Left ventricle myocardium inferior (tissue), 1 donor: ENCODE measurements around the gene DCUN1D2. TPM values are rescaled to one million over a fixed set of nuclear protein-coding genes. Genes with fewer than 3 reads are reported as not detected.
A peak's percentile ranks its signal among the peaks of the same experiment; 100 is the strongest.

Experiments used
- DNase-seq: peaks from one replicate; pipeline ENCODE4 v3.0.0-alpha.2; 2020
- H3K27ac ChIP-seq: fragments of 200-600 bp; replicated peaks from 2 replicates; pipeline ENCODE4 v1.8.0; 2021
- H3K27me3 ChIP-seq: fragments of 200-600 bp; 2 replicates; pipeline ENCODE4 v1.8.0; 2021; ENCODE audit warnings: low read depth
- H3K36me3 ChIP-seq: fragments of 200-600 bp; 2 replicates; pipeline ENCODE4 v1.8.0; 2021
- H3K4me1 ChIP-seq: fragments of 200-600 bp; 2 replicates; pipeline ENCODE4 v1.8.0; 2021
- H3K4me3 ChIP-seq: fragments of 200-600 bp; 2 replicates; pipeline ENCODE4 v1.8.0; 2021; ENCODE audit warnings: mild to moderate bottlenecking, moderate library complexity
- H3K9me3 ChIP-seq: fragments of 200-600 bp; replicated peaks from 2 replicates; pipeline ENCODE4 v1.8.0; 2021
- CTCF ChIP-seq: fragments of 200-600 bp; IDR thresholded peaks from 2 replicates; pipeline ENCODE4 v1.8.0; 2021; ENCODE audit warnings: antibody characterized with exemption, mild to moderate bottlenecking, borderline replicate concordance
- intact Hi-C: fragments of 100-400 bp; cut with micrococcal nuclease; formaldehyde crosslinking; loops from one replicate; pipeline ENCODE4 v1.11.0; 2022
- total RNA-seq: library from RNA; stranded (reverse); fragmentation: NEBNext Ultra II Directional; extraction: Animal tissue kit (Norgen Biotek cat#: 25700); gene quantifications from one replicate; pipeline ENCODE4 v1.2.1, GENCODE V29; 2021
- donor health status: DM: no; HTN: yes; CAD: no; lungs with severe emphysema.

The DCUN1D2 gene
- total RNA-seq, 1 donor from 2014 or later = 196 TPM

GRCh38 chr13:113445791-113446487 is 44.6 kb downstream of the DCUN1D2 start:
- Histone ChIP-seq H3K27me3 (no peaks in the 10 kb centered on the region), H3K36me3 (peaks cover 34% of the 10 kb centered on the region), H3K9me3 (no peaks in the 10 kb centered on the region), H3K4me1 (peaks cover 55% of the 10 kb centered on the region), H3K4me3 (peak overlapping the region; percentile 30), H3K27ac (peak overlapping the region; percentile 20)
- no peak for DNase-seq
- no peak for TF ChIP-seq CTCF
- intact Hi-C loops = no loop called here

DNA sequence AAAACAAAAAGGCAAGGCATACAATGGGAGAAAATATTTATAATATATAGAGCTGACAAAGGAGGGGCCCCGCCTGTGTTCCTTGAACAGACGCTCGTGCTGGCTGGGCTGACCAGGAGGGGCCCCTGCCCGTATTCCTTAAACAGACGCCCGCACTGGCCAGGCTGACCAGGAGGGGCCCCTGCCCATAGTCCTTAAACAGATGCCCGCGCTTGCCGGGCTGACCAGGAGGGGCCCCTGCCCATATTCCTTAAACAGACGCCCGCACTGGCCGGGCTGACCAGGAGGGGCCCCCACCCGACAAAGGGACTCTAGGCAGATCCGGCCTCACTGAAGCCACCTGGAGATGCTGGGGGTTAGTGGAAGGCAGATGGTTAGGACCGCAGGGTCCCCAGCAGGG is 46.5 kb downstream of the DCUN1D2 start:
- Histone ChIP-seq H3K27me3 (no peaks in the 10 kb centered on the region), H3K36me3 (peaks cover 50% of the 10 kb centered on the region), H3K4me3 (no peak overlapping the region), H3K9me3 (no peaks in the 10 kb centered on the region), H3K27ac (no peak overlapping the region), H3K4me1 (peaks cover 43% of the 10 kb centered on the region)
- intact Hi-C loops = no loop called here
- no peak for DNase-seq
- TF ChIP-seq CTCF = no peak

DNA sequence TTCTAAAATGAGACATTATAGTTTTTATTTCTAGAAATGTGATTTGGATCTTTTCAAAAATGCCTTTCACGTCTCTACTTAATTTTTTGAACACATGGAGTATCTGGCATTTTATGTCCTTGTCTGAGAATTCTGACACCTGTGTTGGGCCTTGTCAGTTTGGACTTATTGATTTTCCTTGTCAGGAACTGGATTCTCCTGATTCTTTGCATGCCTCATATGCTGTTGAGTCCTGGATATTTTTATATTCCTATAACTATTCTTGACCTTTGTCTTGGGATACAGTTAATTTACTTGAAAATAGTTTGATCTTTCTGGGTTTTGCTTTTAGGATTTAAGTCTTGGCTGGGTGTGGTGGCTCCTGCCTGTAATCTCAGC is 47.5 kb downstream of the DCUN1D2 start:
- DNase-seq = no peak
- intact Hi-C loops = no loop called here
- H3K4me1 ChIP-seq = peaks cover 32% of the 10 kb centered on the region
- no peaks in the 10 kb centered on the region for H3K27me3 ChIP-seq
- H3K9me3 ChIP-seq = no peaks in the 10 kb centered on the region
- no peak for TF ChIP-seq CTCF
- no peak overlapping the region for H3K4me3 ChIP-seq
- no peak overlapping the region for H3K27ac ChIP-seq
- peaks cover 60% of the 10 kb centered on the region for H3K36me3 ChIP-seq

DNA sequence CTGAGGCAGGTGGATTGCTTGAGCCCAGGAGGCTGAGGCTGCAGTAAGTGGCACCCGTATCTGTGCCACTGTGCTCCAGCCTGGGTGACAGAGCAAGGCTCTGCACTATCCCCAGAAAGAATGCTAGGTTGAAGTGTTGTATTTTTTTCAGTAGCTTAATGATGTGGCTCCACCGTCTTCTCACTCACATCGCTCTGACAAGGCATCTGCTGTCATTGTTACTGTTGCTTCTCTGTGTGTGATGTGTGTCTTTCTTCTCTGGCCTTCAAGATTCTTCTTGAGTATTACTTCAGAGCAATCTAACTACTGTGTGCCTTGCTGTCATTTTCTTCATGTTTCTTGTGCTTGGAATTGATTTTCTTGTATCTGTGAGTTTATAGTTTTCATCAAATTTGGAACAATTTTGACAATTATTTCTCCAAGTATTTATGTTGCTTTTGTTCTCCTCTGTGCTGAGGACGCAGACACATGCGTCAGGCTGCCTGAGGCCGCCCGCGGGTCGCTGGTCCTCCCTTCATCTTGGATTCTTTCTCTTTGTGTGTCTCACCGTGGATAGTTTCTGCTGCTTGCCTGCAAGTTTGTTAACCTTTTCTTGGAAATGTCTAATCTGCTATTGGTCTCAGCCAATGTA is 48.0 kb downstream of the DCUN1D2 start:
- Histone ChIP-seq H3K36me3 (peaks cover 62% of the 10 kb centered on the region), H3K4me3 (no peak overlapping the region)

GRCh38 chr13:113441661-113442060 is 48.9 kb downstream of the DCUN1D2 start:
- no peak for DNase-seq

More for the DNA sequence above, 48.0 kb downstream of the DCUN1D2 start:
- H3K27me3 ChIP-seq = no peaks in the 10 kb centered on the region
- peaks cover 27% of the 10 kb centered on the region for H3K4me1 ChIP-seq
- no peak for DNase-seq
- intact Hi-C loops = no loop called here
- no peak overlapping the region for H3K27ac ChIP-seq
- H3K9me3 ChIP-seq = no peaks in the 10 kb centered on the region
- no peak for TF ChIP-seq CTCF

More at GRCh38 chr13:113441661-113442060, 48.9 kb downstream of the DCUN1D2 start:
- Histone ChIP-seq H3K36me3 (peaks cover 62% of the 10 kb centered on the region), H3K4me1 (peaks cover 21% of the 10 kb centered on the region), H3K27ac (no peak overlapping the region), H3K9me3 (no peaks in the 10 kb centered on the region), H3K4me3 (no peak overlapping the region), H3K27me3 (no peaks in the 10 kb centered on the region)
- intact Hi-C loops = no loop called here
- TF ChIP-seq CTCF = no peak
